Activated effector memory CD4-positive, alpha-beta T cell treated with Interleukin-2 at 50 U/mL for 16 hours (primary cell): ENCODE data around the gene NPIPA1.
"Not testable (repeated sequence)": the region's sequence is repeated elsewhere in the genome, so short reads cannot be mapped to it uniquely, and the experiment has no call there.

Experiments
- DNase-seq: peaks from one replicate; pipeline ENCODE4 v3.0.0-alpha.2; 2020

Gene NPIPA1

GRCh38 chr16:14930971-14931370 lies 6.3 kb upstream of the NPIPA1 start:
- not testable (repeated sequence) for DNase-seq

GRCh38 chr16:14932581-14933375 lies 4.5 kb upstream of the NPIPA1 start:
- DNase-seq = not testable (repeated sequence)

- not testable (repeated sequence) for DNase-seq
Observed at GRCh38 chr16:14937994-14938393, 751 bp downstream of the NPIPA1 start.

DNA sequence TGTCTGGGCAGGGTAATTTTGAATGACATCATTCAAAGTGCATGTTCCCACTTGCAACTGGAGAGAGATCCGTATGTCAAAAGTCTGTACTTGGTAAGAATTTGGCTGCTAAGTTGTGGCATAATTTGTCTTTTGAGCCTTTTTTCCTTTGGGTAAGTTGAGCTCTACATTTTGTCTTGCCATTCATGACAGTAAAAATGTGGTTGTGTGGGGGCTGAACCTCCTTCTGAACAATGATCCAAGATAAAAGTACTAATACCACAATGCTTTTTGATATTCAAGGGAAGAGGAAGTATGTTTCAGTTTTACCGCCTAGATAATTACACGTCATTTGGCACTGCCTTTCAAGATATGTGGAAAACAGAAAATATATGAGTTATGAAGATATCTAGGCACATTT lies 5.4 kb downstream of the NPIPA1 start:
- DNase-seq = not testable (repeated sequence)

DNA sequence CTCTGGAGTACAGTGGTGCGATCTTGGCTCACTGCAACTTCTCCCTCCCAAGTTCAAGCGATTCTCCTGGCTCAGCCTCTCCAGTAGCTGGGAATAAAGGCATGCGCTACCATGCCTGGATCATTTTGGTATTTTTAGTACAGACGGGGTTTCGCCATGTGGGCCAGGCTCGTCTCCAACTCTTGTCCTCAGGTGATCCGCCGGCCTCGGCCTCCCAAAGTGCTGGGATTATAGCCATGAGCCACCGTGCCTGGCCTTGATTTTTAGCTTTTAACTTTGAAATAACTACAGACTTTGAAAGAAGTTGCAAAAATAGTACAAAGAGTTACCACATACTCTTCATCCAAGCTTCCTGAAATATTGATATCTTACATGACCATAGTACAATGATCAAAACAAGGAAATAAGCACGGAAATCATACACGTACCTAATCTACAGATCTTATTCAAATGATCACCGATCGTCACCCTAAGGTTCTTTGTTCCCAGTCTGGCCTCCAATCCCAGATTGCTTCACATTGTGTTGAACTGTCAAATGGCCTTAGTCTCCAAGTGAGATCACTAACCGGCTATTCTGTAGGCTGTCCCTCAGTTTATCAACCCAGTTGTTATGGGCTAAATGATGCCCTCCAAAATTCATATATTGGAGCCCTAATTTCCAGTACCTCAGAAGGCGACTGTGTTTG lies 18.4 kb downstream of the NPIPA1 start:
- DNase-seq = no peak

GRCh38 chr16:14957576-14958322 lies 20.5 kb downstream of the NPIPA1 start:
- DNase-seq = no peak

GRCh38 chr16:14958323-14958600 lies 21.0 kb downstream of the NPIPA1 start:
- no peak for DNase-seq

- DNase-seq = no peak
Observed at GRCh38 chr16:14958970-14959369, 21.7 kb downstream of the NPIPA1 start.

DNA sequence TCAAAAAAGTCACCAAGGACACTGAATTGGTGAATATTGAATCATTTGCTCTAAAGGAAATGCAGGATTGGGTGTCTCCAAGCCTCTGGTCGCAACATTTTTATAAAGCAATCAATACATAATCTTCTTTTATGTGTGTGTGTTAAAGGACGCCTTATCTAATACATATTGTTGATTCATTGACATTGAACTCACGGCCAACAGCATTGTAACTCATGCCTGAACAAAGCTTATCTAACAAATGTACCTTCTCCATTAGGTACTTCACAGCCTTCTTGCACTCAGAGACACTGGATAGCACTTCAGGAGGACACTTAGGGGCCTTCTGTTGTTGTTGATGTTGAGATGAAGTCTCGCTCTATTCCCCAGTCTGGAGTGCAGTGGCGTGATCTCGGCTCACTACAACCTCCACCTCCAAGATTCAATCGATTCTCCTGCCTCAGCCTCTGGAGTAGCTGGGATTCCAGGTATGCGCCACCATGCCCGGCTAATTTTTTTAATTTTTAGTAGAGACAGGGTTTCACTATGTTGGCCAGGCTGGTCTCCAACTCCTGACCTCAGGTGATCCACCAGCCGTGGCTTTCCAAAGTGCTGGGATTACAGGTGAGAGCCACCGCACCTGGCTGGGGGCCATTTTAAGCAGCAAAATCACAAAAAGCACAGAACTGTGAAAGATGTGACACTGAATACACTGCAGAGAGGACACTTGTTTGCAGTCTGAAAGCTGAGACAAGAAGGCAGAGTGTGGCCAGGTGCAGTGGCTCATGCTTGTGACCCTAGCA lies 24.4 kb downstream of the NPIPA1 start:
- no peak for DNase-seq

- DNase-seq = no peak
Observed at GRCh38 chr16:14963281-14964173, 26.3 kb downstream of the NPIPA1 start.

DNA sequence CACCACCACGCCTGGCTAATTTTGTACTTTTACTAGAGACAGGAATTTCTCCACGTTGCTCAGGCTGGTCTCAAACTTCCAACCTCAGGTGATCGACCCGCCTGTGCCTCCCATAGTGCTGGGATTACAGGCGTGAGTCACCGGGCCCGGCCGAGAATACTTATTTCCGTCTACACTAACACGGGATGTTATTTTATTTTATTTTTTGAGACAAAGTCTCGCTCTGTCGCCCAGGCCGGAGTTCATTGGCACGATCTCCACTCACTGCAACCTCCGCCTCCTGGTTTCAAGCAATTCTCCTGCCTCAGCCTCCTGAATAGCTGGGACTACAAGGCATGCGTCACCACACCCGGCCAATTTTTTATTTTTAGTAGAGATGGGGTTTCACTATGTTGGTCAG lies 28.1 kb downstream of the NPIPA1 start:
- no peak for DNase-seq

DNA sequence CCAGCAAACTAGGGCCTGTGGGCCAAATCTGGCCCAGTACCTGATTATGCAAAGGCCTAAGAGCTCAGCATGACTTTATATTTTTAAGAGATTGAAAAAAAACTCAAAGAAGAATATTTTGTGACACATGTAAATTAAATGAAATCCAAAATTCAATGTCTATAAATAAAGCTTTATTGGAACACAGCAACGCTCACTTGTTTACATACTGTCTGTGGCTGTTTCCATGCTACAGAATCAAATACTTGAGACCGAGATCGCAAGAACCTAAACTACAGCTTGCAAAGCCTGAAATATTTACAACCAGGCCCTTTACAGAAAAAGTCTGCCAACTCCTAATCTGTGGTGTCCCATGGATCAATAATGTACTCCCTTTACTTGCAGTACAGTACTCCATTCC lies 32.6 kb downstream of the NPIPA1 start:
- DNase-seq = not testable (repeated sequence)

GRCh38 chr16:14971621-14972228 lies 34.5 kb downstream of the NPIPA1 start:
- DNase-seq = not testable (repeated sequence)

DNA sequence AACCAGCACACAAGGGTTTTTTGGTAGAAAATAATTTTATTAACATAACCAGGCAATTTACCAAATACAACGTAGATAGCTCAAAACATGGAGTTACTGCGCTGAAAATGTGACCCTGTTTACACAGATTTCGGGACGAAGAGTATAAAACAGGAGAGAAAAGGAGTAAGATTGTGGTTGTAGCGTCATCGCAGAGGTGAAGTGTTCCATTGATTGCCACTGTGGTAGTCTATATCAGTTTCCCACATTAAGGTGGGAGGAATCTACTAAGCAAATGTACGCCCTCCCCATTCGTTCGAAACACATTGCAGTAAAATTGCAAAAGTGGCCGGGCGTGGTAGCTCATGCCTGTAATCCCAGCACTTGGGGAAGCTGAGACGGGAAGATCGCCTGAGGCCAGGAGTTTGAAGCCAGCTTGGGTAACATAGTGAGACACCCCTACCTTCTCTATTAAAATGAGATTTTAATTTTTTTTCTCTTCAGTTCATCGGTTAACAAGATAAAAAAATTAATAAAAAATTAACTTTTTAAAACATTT lies 36.6 kb downstream of the NPIPA1 start:
- DNase-seq = not testable (repeated sequence)

DNA sequence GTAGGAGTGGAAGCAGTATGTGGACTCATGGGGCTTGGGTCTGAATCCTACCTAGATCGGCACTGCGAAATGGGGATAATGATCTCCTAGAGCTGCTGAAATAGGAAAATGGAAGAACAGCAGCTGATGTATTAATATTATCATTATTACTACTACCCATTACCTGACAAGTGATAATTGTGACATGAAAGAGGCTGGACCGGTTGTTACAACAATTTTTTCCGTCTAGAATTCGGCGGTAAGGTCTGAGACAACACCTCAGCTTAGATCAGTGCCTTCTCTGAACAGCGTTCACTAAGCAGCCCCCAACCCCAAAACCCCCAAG lies 37.0 kb downstream of the NPIPA1 start:
- DNase-seq = not testable (repeated sequence)

DNA sequence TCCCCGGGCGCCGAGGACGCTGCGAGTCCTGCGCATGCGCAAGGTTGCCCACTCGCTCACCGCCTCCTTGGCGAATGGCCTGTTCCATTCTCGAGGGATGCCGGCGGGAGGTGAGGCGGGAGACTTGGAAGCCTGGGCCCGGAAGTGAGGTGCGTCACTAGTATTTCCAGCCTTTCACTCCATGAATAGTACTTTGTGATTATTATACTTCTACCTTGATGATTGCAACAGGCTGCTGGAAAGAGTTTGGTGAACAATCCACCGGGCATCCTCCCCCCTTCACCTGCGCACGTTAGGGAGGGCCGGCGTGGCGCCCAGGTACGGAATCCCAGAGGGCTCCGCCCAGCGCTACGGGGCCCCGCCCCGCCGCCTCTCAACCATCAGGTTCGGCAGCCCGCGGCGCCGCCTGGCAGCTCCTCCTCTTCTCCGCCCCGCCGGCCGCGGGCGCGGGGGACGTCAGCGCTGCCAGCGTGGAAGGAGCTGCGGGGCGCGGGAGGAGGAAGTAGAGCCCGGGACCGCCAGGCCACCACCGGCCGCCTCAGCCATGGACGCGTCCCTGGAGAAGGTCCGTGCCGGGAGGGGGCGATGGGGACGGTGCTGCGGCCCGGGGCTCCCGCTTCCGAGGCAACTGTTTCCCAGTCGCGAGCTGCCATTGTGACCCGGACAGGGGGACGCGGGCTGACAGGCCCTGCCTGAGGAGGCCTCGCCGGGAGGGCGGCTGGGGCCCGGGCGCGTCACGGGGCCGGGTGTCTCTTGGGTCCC lies 37.6 kb downstream of the NPIPA1 start, which contains the start of gene PDXDC1:
Gene PDXDC1, plus strand, starts transcription at position 371 of the 762 bp plus-strand sequence. Its CDS starts 174 bp downstream, at position 545.
- DNase-seq = peak; percentile 100

DNA sequence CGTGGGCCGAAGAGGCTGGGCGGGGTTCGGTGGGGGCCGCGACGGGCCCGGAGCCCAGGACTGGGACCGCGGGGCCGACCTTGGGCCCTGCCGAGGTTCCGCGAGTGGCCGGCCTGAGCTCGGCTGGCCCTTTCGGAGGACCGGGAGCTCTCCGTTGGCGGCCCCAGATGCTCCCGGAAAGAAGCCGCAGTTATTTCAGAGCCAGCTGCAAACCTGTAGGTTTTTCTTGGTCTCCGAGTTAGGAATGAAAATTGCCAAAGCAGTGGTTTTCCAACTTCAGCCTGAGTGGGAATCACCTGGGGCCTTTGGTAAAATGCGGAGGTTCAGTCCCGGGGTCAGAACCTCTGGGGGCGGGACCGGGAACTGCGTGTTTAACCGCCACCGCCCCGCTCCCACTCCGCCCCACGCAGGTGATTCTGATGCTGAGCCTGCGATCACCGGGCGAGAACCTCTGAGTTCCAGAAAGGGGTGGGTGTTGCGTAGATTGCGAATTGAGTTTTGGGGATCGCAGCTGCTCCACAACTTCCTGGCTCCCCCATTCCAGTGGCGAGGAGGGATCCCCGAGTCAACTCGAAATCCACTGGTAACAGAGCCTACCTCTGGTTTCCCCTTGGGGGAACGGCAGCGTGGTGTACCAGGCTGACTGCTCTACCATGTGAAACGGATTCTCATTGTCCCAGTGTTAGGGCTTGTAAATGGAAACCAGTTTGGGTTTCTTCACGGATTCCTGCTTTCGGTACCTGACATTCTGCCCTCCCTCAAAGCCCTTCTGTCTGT lies 38.4 kb downstream of the NPIPA1 start:
- DNase-seq = peak; percentile 60

GRCh38 chr16:14976971-14977736 lies 39.9 kb downstream of the NPIPA1 start:
- not testable (repeated sequence) for DNase-seq

GRCh38 chr16:14978281-14978680 lies 41.0 kb downstream of the NPIPA1 start:
- DNase-seq = not testable (repeated sequence)
